Measurements from ENCODE around the gene INSR. TPM values are rescaled to one million over a fixed set of nuclear protein-coding genes. Genes with fewer than 3 reads are reported as not detected.

INSR gene
- total RNA-seq, 1 experiment from 2014 or later, result 2.5 TPM

GRCh38 chr19:7229735-7230134 lies 64.5 kb downstream of the INSR start:
- Histone ChIP-seq H3K36me3 (ENCODE audit: control insufficient read depth, insufficient read depth, low read length) (no peaks in the 10 kb centered on the region), H3K4me1 (ENCODE audit: control insufficient read depth, insufficient read depth, low read length) (no peaks in the 10 kb centered on the region), H3K27me3 (ENCODE audit: control insufficient read depth, insufficient read depth, low read length) (no peaks in the 10 kb centered on the region), H3K27ac (ENCODE audit: low read length) (no peak overlapping the region), H3K9me3 (ENCODE audit: control insufficient read depth, insufficient read depth, low read depth, low read length) (no peaks in the 10 kb centered on the region), H3K4me3 (ENCODE audit: low read depth in 2 of 2, low read length in 2 of 2) (no peak overlapping the region)
- intact Hi-C loops (cut with micrococcal nuclease; ENCODE audit: unreplicated experiment) (no loop called here), in situ Hi-C loops (cut with HindIII; ENCODE audit: low pct_unique_long_range_greater_than_20kb, low sequenced_read_pairs) (no loop called here)
- BruUV-seq (replicated peaks), result no TSS peak
- TF ChIP-seq TCF7L2 (IDR thresholded peaks at IDR 0.05; ENCODE audit: low read depth, low read length), result no peak
- TF ChIP-seq SIN3A (IDR thresholded peaks at IDR 0.05; ENCODE audit: borderline replicate concordance, insufficient read depth, low read depth, low read length), result no peak
- TF ChIP-seq POLR2AphosphoS5 (IDR thresholded peaks at IDR 0.05; ENCODE audit: low read depth, low read length), result no peak
- TF ChIP-seq REST (IDR thresholded peaks at IDR 0.05; ENCODE audit: insufficient read depth in 1 of 2, low read depth in 2 of 2, low read length in 1 of 2), result no peak
- no peak for TF ChIP-seq CTCF (IDR thresholded peaks at IDR 0.05)
- DNase-seq (ENCODE audit: low read depth, low spot score) (no peak), ATAC-seq (no peak)
- CTCF ChIA-PET, result no interaction called here
- POLR2A ChIA-PET, result interaction anchor here (0.7 kb wide), 1 partner anchor 57 kb away, joined by 11 read pairs; no protein-coding TSS in a partner anchor

- POLR2A ChIA-PET, result no interaction called here
- CTCF ChIA-PET, result no interaction called here
- TF ChIP-seq REST (IDR thresholded peaks at IDR 0.05; ENCODE audit: insufficient read depth in 1 of 2, low read depth in 2 of 2, low read length in 1 of 2) (no peak), TCF7L2 (IDR thresholded peaks at IDR 0.05; ENCODE audit: low read depth, low read length) (no peak), SIN3A (IDR thresholded peaks at IDR 0.05; ENCODE audit: borderline replicate concordance, insufficient read depth, low read depth, low read length) (no peak), CTCF (IDR thresholded peaks at IDR 0.05) (no peak), POLR2AphosphoS5 (IDR thresholded peaks at IDR 0.05; ENCODE audit: low read depth, low read length) (no peak)
Measured at GRCh38 chr19:7228935-7229541, 65.2 kb downstream of the INSR start.

More at GRCh38 chr19:7228935-7229541, 65.2 kb downstream of the INSR start:
- H3K36me3 ChIP-seq (ENCODE audit: control insufficient read depth, insufficient read depth, low read length), result no peaks in the 10 kb centered on the region
- H3K4me1 ChIP-seq (ENCODE audit: control insufficient read depth, insufficient read depth, low read length), result no peaks in the 10 kb centered on the region
- in situ Hi-C loops (cut with HindIII; ENCODE audit: low pct_unique_long_range_greater_than_20kb, low sequenced_read_pairs) (no loop called here), intact Hi-C loops (cut with micrococcal nuclease; ENCODE audit: unreplicated experiment) (no loop called here)
- no peaks in the 10 kb centered on the region for H3K9me3 ChIP-seq (ENCODE audit: control insufficient read depth, insufficient read depth, low read depth, low read length)
- BruUV-seq (replicated peaks), result no TSS peak
- no peak for ATAC-seq
- no peak overlapping the region for H3K4me3 ChIP-seq (ENCODE audit: low read depth in 2 of 2, low read length in 2 of 2)
- no peaks in the 10 kb centered on the region for H3K27me3 ChIP-seq (ENCODE audit: control insufficient read depth, insufficient read depth, low read length)
- DNase-seq (ENCODE audit: low read depth, low spot score), result no peak
- H3K27ac ChIP-seq (ENCODE audit: low read length), result no peak overlapping the region

All from Panc1 (cell line).